Measurements from ENCODE around the gene FAM168A.

FAM168A gene

GRCh38 chr11:73384531-73384871, 213.4 kb downstream of the FAM168A start:
- TF ChIP-seq, protein P1, sequence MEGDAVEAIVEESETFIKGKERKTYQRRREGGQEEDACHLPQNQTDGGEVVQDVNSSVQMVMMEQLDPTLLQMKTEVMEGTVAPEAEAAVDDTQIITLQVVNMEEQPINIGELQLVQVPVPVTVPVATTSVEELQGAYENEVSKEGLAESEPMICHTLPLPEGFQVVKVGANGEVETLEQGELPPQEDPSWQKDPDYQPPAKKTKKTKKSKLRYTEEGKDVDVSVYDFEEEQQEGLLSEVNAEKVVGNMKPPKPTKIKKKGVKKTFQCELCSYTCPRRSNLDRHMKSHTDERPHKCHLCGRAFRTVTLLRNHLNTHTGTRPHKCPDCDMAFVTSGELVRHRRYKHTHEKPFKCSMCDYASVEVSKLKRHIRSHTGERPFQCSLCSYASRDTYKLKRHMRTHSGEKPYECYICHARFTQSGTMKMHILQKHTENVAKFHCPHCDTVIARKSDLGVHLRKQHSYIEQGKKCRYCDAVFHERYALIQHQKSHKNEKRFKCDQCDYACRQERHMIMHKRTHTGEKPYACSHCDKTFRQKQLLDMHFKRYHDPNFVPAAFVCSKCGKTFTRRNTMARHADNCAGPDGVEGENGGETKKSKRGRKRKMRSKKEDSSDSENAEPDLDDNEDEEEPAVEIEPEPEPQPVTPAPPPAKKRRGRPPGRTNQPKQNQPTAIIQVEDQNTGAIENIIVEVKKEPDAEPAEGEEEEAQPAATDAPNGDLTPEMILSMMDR (conservative IDR thresholded peaks at IDR 0.05; ENCODE audit: low read depth, low read length): no peak
- H3K4me3 ChIP-seq (ENCODE audit: low read depth, low read length): no peak overlapping the region
- no peak for DNase-seq (ENCODE audit: low read depth)

GRCh38 chr11:73384125-73384441, 213.8 kb downstream of the FAM168A start:
- TF ChIP-seq, protein P1 (conservative IDR thresholded peaks at IDR 0.05; ENCODE audit: low read depth, low read length): no peak
- H3K4me3 ChIP-seq (ENCODE audit: low read depth, low read length): no peak overlapping the region
- DNase-seq (ENCODE audit: low read depth): no peak

GRCh38 chr11:73383249-73384124, 214.4 kb downstream of the FAM168A start:
- TF ChIP-seq, protein P1 (conservative IDR thresholded peaks at IDR 0.05; ENCODE audit: low read depth, low read length): no peak
- H3K4me3 ChIP-seq (ENCODE audit: low read depth, low read length): no peak overlapping the region
- no peak for DNase-seq (ENCODE audit: low read depth)

DNA sequence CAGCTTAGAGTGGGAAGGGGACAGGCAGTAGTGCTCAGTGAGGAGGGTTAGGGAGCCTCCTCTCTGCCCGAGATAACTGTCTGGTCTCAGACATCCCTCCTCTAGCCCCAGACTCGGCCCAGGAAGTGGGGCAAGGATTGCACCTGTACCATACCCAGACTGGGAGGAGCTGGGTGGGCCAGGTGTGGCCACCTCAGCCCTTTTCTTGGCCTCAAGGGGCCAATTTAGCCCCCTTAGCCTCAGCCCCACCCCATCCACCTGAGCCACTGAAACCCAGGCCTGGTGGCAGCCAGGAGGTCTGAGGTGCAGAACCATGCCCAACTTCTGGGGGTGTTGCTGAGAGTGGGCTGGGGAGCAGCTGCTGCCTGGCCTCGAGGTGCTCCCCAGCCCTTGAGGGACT, 215.2 kb downstream of the FAM168A start:
- TF ChIP-seq, protein P1 (conservative IDR thresholded peaks at IDR 0.05; ENCODE audit: low read depth, low read length): no peak

GRCh38 chr11:73382183-73382582, 215.7 kb downstream of the FAM168A start:
- TF ChIP-seq, protein P1 (conservative IDR thresholded peaks at IDR 0.05; ENCODE audit: low read depth, low read length): no peak
- H3K4me3 ChIP-seq (ENCODE audit: low read depth, low read length): no peak overlapping the region
- no peak for DNase-seq (ENCODE audit: low read depth)

More for the DNA sequence above, 215.2 kb downstream of the FAM168A start:
- no peak for DNase-seq (ENCODE audit: low read depth)
- H3K4me3 ChIP-seq (ENCODE audit: low read depth, low read length): no peak overlapping the region

DNA sequence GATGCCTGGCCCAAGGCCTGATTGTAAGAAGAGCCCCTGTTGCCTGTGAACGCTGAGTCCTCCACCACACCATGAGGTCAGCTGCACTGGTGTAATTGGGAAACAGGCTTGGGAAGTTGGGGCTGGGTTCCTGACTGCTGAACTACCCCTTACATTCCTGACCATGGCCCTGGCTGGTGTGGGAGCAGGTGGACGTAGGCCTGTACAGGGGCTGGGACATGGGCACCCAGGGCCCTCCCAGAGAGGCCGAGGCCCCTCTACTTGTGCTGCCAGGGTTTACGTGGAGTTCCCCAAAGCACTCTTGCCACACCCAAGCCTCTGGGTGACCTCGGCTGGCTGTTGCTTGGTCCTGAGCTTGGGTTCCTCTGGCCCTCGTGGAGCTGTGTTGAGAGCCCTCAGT, 216.3 kb downstream of the FAM168A start:
- TF ChIP-seq, protein P1 (conservative IDR thresholded peaks at IDR 0.05; ENCODE audit: low read depth, low read length): no peak
- no peak for DNase-seq (ENCODE audit: low read depth)
- H3K4me3 ChIP-seq (ENCODE audit: low read depth, low read length): no peak overlapping the region

DNA sequence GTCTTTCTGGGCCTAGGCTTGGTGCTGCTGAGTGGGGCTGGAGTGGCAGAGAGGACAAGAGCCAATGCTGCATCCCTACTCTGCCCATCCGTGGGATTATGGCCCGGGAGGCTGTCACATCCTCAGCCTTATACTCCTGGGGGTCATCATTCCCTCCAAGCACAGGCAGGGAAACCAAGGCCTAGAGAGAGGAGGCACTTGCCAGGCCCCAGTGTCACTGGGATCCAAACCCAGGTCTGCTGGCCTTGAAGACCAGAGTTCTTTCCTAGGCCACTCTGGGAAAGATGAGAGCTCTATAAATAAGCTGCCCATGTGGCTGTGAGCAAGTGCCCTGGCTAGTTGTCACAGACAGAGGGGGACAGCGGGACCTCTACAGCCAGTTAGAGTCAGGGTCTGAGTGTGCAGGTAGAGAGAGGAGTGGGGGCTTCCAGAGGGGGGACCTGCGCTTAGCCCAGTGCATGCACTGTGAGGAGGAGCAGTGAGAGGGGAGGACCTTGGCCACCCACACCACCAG, 217.0 kb downstream of the FAM168A start:
- TF ChIP-seq, protein P1 (conservative IDR thresholded peaks at IDR 0.05; ENCODE audit: low read depth, low read length): no peak
- DNase-seq (ENCODE audit: low read depth): no peak
- no peak overlapping the region for H3K4me3 ChIP-seq (ENCODE audit: low read depth, low read length)
